ENCODE measurements around the gene MBTPS1. TPM values are rescaled to one million over a fixed set of nuclear protein-coding genes. Genes with fewer than 3 reads are reported as not detected.

Gene MBTPS1
- total and polyA plus RNA-seq, 10 of the 15 experiments (the other 5 are each of a cell fraction or from before 2014, with no cell fraction given): 1.3 to 43.9 (median 35.2) TPM

DNA sequence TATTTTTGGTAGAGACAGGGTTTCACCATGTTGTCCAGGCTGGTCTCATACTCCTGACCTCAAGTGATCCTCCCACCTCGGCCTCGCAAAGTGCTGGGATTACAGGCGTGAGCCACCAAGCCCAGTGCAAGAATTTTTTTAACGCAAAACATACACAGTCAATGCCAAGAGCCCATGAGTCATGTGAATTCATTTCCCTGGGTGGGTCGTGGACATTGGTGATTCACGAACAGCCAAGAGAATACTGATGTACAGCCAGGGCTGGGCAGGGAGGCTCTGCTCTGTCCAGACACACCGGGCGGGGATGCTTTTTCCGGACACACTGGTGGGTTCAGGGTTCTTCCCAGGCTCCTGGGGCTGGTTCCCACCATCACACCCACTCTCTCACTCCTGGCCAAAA, 91.9 kb downstream of the MBTPS1 start:
- H3K9me3 ChIP-seq (replicated peaks; ENCODE audit: control insufficient read depth, insufficient read depth, low read length): no peaks in the 10 kb centered on the region; the same call in 1 of the 3 replicates
- intact Hi-C loops (cut with micrococcal nuclease; ENCODE audit: unreplicated experiment) (no loop called here), in situ Hi-C loops (cut with MboI) (no loop called here)
- no peak for ATAC-seq
- no peak overlapping the region for H3K9ac ChIP-seq (ENCODE audit: control insufficient read depth, insufficient read depth, low read length)
- BruUV-seq (replicated peaks): no TSS peak
- POLR2A ChIA-PET: no interaction called here
- H3K27ac ChIP-seq (ENCODE audit: control insufficient read depth, insufficient read depth): no peak overlapping the region
- no peak overlapping the region for H3K4me2 ChIP-seq (ENCODE audit: control insufficient read depth, insufficient read depth)
- no peak for FAIRE-seq
- no peaks in the 10 kb centered on the region for H3K36me3 ChIP-seq (ENCODE audit: control insufficient read depth in 2 of 2, insufficient read depth in 2 of 2, low read length in 1 of 2)
- no peaks in the 10 kb centered on the region for H4K20me1 ChIP-seq (ENCODE audit: control insufficient read depth, insufficient read depth)
- TF ChIP-seq PML (IDR thresholded peaks at IDR 0.05; ENCODE audit: low read length) (no peak), STAT3 (IDR thresholded peaks at IDR 0.05; ENCODE audit: low read depth, low read length) (no peak), USF2 (IDR thresholded peaks at IDR 0.05; ENCODE audit: borderline replicate concordance, low read depth, low read length) (no peak), E2F8 (IDR thresholded peaks at IDR 0.05; ENCODE audit: low read depth, partially characterized antibody) (no peak)
- TF ChIP-seq, protein P1, sequence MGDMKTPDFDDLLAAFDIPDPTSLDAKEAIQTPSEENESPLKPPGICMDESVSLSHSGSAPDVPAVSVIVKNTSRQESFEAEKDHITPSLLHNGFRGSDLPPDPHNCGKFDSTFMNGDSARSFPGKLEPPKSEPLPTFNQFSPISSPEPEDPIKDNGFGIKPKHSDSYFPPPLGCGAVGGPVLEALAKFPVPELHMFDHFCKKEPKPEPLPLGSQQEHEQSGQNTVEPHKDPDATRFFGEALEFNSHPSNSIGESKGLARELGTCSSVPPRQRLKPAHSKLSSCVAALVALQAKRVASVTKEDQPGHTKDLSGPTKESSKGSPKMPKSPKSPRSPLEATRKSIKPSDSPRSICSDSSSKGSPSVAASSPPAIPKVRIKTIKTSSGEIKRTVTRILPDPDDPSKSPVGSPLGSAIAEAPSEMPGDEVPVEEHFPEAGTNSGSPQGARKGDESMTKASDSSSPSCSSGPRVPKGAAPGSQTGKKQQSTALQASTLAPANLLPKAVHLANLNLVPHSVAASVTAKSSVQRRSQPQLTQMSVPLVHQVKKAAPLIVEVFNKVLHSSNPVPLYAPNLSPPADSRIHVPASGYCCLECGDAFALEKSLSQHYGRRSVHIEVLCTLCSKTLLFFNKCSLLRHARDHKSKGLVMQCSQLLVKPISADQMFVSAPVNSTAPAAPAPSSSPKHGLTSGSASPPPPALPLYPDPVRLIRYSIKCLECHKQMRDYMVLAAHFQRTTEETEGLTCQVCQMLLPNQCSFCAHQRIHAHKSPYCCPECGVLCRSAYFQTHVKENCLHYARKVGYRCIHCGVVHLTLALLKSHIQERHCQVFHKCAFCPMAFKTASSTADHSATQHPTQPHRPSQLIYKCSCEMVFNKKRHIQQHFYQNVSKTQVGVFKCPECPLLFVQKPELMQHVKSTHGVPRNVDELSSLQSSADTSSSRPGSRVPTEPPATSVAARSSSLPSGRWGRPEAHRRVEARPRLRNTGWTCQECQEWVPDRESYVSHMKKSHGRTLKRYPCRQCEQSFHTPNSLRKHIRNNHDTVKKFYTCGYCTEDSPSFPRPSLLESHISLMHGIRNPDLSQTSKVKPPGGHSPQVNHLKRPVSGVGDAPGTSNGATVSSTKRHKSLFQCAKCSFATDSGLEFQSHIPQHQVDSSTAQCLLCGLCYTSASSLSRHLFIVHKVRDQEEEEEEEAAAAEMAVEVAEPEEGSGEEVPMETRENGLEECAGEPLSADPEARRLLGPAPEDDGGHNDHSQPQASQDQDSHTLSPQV (IDR thresholded peaks at IDR 0.05): no peak
- H3K4me3 ChIP-seq: no peak overlapping the region
- no peak for DNase-seq (ENCODE audit: low read depth, low spot score)
- no peaks in the 10 kb centered on the region for H3K4me1 ChIP-seq (ENCODE audit: control insufficient read depth, insufficient read depth, low read length)
- CTCF ChIA-PET: no interaction called here
- no peak overlapping the region for H2AFZ ChIP-seq (ENCODE audit: control insufficient read depth, low read depth, low read length)
- SMC1A ChIA-PET (ENCODE audit: uncharacterized antibody, unreplicated experiment): no interaction called here
- RAD21 ChIA-PET (ENCODE audit: unreplicated experiment): no interaction called here
- no peaks in the 10 kb centered on the region for H3K79me2 ChIP-seq (ENCODE audit: control insufficient read depth, insufficient read depth, low read length)
- WGBS (ENCODE audit: insufficient coverage, insufficient replicate concordance, low lambda C conversion rate, missing lambda C conversion rate): 75% methylated on average over 9 of the region's 9 CpGs
- H3K27me3 ChIP-seq (replicated peaks in 1 of 2; ENCODE audit: control insufficient read depth in 2 of 2, insufficient read depth in 2 of 2, low read length in 1 of 2): no peaks in the 10 kb centered on the region

Measured in GM12878 (cell line).